Parathyroid adenoma (tissue), 2 donors: Measurements from ENCODE around the gene CNTNAP1.
A peak's percentile ranks its signal among the peaks of the same experiment; 100 is the strongest.

Experiments used
- H2AFZ ChIP-seq: fragments of 300-600 bp; sonication (generic); one replicate; pipeline ENCODE4 v1.7.0; 2017; ENCODE audit warnings: antibody characterized with exemption, mild to moderate bottlenecking
- H3K27ac ChIP-seq: fragments of 300-600 bp; sonication (generic); one replicate; pipeline ENCODE4 v1.7.0; 2017
- H3K27me3 ChIP-seq: fragments of 300-600 bp; sonication (generic); one replicate; pipeline ENCODE4 v1.7.0; 2017; ENCODE audit warnings: low read length; ENCODE audit not compliant: control insufficient read depth, insufficient read depth
- H3K36me3 ChIP-seq: fragments of 300-600 bp; sonication (generic); one replicate; pipeline ENCODE4 v1.7.0; 2017; ENCODE audit warnings: low read length; ENCODE audit not compliant: control insufficient read depth, insufficient read depth
- H3K4me1 ChIP-seq: fragments of 300-600 bp; sonication (generic); one replicate; pipeline ENCODE4 v1.7.0; 2017; ENCODE audit warnings: control low read depth
- H3K4me2 ChIP-seq: fragments of 300-600 bp; sonication (generic); one replicate; pipeline ENCODE4 v1.7.0; 2017; ENCODE audit warnings: low read length
- H3K4me3 ChIP-seq: fragments of 300-600 bp; sonication (generic); one replicate; pipeline ENCODE4 v1.7.0; 2017; ENCODE audit warnings: low read depth, low read length
- H3K79me2 ChIP-seq: fragments of 300-600 bp; sonication (generic); one replicate; pipeline ENCODE4 v1.7.0; 2017; ENCODE audit warnings: control low read depth
- H3K9ac ChIP-seq: fragments of 300-600 bp; sonication (generic); one replicate; pipeline ENCODE4 v1.7.0; 2017; ENCODE audit warnings: mild to moderate bottlenecking
- H3K9me3 ChIP-seq: fragments of 300-600 bp; sonication (generic); one replicate; pipeline ENCODE4 v1.7.0; 2017; ENCODE audit warnings: low read length; ENCODE audit not compliant: control insufficient read depth
- TF ChIP-seq, protein P1 (sequence below): fragments of 300-600 bp; sonication (generic); IDR thresholded peaks from one replicate; pipeline ENCODE4 v1.7.0; 2017; ENCODE audit warnings: antibody characterized with exemption, mild to moderate bottlenecking
- donor health status: primary hyperparathyroidism.

The CNTNAP1 gene

DNA sequence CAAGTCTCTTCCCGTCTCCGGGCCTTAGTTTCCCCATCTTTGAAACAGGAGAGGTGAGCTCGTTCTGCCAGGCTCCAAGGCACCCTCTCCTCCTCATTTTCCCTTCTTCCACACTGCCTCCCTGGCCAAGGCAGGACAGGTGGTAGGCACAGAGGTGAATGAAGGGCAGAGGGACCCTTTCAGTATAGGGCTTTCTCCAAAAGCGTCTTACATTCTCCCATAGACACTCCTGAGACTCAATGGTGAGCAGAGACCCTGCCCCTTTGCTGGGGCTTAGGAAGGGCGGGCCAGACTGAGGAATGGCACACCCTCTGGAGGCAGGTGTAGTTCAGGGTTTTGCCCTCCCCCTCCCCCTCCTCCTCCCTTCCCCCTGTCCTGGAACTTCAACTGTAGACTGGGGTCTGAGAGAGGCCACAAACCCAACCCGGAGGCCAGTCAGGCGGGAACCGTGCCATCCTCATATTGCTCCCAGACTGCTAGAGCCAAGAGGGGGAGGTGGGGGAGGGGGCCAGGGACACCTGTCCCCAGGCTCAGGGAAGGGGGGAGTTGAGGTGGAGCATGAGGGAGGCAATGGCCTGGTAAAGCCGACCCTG lies 7.5 kb upstream of the CNTNAP1 start:
- H3K4me2 ChIP-seq = peak overlapping the region; percentile 97
- H3K36me3 ChIP-seq = no peaks in the 10 kb centered on the region
- H3K4me1 ChIP-seq = peaks cover 12% of the 10 kb centered on the region
- TF ChIP-seq, protein P1, sequence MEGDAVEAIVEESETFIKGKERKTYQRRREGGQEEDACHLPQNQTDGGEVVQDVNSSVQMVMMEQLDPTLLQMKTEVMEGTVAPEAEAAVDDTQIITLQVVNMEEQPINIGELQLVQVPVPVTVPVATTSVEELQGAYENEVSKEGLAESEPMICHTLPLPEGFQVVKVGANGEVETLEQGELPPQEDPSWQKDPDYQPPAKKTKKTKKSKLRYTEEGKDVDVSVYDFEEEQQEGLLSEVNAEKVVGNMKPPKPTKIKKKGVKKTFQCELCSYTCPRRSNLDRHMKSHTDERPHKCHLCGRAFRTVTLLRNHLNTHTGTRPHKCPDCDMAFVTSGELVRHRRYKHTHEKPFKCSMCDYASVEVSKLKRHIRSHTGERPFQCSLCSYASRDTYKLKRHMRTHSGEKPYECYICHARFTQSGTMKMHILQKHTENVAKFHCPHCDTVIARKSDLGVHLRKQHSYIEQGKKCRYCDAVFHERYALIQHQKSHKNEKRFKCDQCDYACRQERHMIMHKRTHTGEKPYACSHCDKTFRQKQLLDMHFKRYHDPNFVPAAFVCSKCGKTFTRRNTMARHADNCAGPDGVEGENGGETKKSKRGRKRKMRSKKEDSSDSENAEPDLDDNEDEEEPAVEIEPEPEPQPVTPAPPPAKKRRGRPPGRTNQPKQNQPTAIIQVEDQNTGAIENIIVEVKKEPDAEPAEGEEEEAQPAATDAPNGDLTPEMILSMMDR = no peak
- H3K9ac ChIP-seq = no peak overlapping the region
- peaks cover 9% of the 10 kb centered on the region for H3K79me2 ChIP-seq
- no peaks in the 10 kb centered on the region for H3K27me3 ChIP-seq
- no peak overlapping the region for H2AFZ ChIP-seq
- H3K4me3 ChIP-seq = peak overlapping the region; percentile 96
- peak overlapping the region; percentile 47 for H3K27ac ChIP-seq
- H3K9me3 ChIP-seq = no peaks in the 10 kb centered on the region

DNA sequence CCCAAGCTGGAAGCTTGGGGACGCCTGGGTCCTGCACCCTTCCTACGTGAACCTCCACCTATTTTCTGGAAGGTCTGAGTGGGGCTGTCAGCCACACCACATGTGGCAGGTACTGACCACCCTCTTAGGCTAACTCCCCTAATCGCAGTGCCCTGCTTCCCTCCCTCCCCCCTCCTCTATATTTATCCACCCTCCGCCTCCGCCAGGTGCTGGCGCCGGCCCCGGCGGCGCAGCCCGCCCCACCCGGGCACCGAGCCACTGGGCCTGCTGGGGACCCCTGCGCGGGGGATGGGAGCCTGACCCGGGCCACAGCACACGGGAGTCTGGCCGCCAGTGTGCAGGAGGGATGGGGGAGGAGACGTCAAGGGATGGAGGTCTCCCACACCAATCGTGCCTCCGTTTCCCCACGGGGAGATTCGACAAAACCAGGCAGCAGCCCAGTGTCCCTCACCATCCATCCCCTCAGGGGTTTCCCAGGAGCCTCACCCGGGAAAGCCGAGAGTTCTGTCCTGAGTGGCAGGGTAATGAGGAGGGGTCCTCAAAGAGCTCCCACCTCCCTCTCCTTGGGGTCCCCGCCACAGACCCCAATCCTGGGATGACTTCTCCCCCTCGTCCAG lies 6.9 kb upstream of the CNTNAP1 start:
- H3K4me1 ChIP-seq = peaks cover 12% of the 10 kb centered on the region

DNA sequence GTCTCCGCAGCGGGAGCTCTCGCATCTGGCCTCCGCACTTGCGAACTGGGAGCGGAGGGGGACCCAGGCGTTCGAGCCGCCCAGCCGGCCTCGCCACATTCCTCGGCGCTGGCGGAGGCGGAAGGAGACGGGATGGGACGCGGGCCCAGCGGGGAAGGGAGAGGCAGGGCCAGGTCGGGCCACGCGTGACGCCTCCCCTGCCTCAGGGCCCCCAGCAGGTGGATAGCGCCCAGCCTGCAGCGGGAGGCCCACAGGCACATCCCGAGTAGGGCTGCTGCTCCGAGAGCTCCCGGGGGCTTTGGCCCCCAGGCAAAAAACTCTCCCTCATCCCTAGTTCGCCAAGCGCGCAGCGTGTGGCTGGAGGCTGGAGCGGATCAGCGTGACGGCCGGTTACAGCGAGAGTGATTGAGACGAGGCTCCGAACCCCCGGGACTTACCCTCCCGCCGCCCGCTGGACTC lies 6.3 kb upstream of the CNTNAP1 start:
- Histone ChIP-seq H3K27ac (peak overlapping the region; percentile 80), H3K79me2 (peaks cover 9% of the 10 kb centered on the region), H3K4me2 (peak overlapping the region; percentile 97), H3K4me3 (peak overlapping the region; percentile 96), H3K27me3 (no peaks in the 10 kb centered on the region), H3K9me3 (no peaks in the 10 kb centered on the region), H2AFZ (peak overlapping the region; percentile 79), H3K9ac (peak overlapping the region; percentile 88), H3K36me3 (no peaks in the 10 kb centered on the region), H3K4me1 (peaks cover 12% of the 10 kb centered on the region)
- TF ChIP-seq, protein P1 = no peak

More for the DNA sequence above, 6.9 kb upstream of the CNTNAP1 start:
- H3K9me3 ChIP-seq = no peaks in the 10 kb centered on the region
- H3K27me3 ChIP-seq = no peaks in the 10 kb centered on the region
- H3K79me2 ChIP-seq = peaks cover 9% of the 10 kb centered on the region
- TF ChIP-seq, protein P1 = no peak
- peak overlapping the region; percentile 80 for H3K27ac ChIP-seq
- peak overlapping the region; percentile 31 for H3K9ac ChIP-seq
- peak overlapping the region; percentile 79 for H2AFZ ChIP-seq
- H3K4me2 ChIP-seq = peak overlapping the region; percentile 97
- peak overlapping the region; percentile 96 for H3K4me3 ChIP-seq
- H3K36me3 ChIP-seq = no peaks in the 10 kb centered on the region

DNA sequence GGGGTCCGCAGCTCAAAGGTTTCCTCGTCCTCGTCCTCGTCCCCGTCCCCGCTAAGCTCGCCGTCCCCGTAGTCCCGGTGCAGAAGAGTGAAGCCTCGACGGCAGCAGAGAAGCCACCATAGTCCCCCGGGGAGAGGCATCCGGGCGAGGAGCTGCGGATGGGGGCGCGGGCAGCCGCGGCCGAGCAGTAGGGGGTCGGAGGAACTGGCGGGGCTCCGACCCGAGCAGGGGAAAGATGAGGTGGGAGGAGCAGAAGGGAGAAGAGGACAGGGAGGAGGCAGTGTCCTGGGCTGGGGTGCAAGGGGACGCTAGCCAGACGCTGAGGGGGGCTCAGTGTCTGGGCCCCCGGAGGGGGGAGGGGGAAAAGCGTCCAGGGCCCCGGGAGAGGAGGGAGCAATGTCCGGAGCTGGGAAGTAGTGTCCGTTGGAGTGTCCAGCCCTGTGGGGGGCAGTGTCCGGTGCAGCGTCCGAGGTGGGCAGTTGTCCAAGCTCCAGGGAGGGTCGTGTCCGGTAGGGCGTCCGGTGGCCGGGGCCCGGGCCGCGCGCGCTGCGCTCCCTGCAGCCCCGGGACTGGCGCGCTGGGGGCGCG lies 5.8 kb upstream of the CNTNAP1 start, which contains the start of gene PLEKHH3:
PLEKHH3 (minus strand) TSS at position 571 of the 588 bp plus-strand sequence; CDS start at position 140, 431 bp downstream.
- peak within 1 kb of the TSS; percentile 85 for H2AFZ ChIP-seq
- no peaks in the 10 kb centered on the region for H3K9me3 ChIP-seq
- H3K36me3 ChIP-seq = no peaks in the 10 kb centered on the region
- peak within 1 kb of the TSS; percentile 96 for H3K4me3 ChIP-seq
- H3K9ac ChIP-seq = peak within 1 kb of the TSS; percentile 88
- H3K27me3 ChIP-seq = no peaks in the 10 kb centered on the region
- H3K27ac ChIP-seq = peak within 1 kb of the TSS; percentile 97
- H3K79me2 ChIP-seq = peaks cover 9% of the 10 kb centered on the region
- TF ChIP-seq, protein P1 = peak; percentile 33
- peaks cover 12% of the 10 kb centered on the region for H3K4me1 ChIP-seq
- peak within 1 kb of the TSS; percentile 99 for H3K4me2 ChIP-seq
